Liver (tissue), 9 donors: ENCODE results near the gene ADAMTS15. TPM values are rescaled to one million over a fixed set of nuclear protein-coding genes. Genes with fewer than 3 reads are reported as not detected.

ENCODE experiments used
- DNase-seq: peaks from one replicate; pipeline ENCODE4 v3.0.0-alpha.2; 2017; ENCODE audit warnings: low spot score
- H3K27ac ChIP-seq, 2 donors: one replicate each; pipeline ENCODE4 v1.7.0; 2013; ENCODE audit warnings: inconsistent platforms in 2 of 2, low read length in 2 of 2, control low read depth in 1 of 2, low read depth in 1 of 2, mild to moderate bottlenecking in 1 of 2
- H3K27me3 ChIP-seq, 4 donors: one replicate each; pipeline versions ENCODE4 v1.6.1 to v1.7.0; 2013; ENCODE audit warnings: low read length in 3 of 4, inconsistent platforms in 1 of 4, mild to moderate bottlenecking in 1 of 4, moderate library complexity in 1 of 4; ENCODE audit not compliant: control insufficient read depth in 4 of 4, insufficient read depth in 4 of 4
- H3K36me3 ChIP-seq, 4 donors: one replicate each; pipeline versions ENCODE4 v1.6.1 to v1.7.0; 2013; ENCODE audit warnings: low read length in 3 of 4, mild to moderate bottlenecking in 3 of 4, low read depth in 1 of 4, moderate library complexity in 1 of 4; ENCODE audit not compliant: control insufficient read depth in 4 of 4, insufficient read depth in 3 of 4
- H3K4me1 ChIP-seq, 4 donors: one replicate each; pipeline versions ENCODE4 v1.6.1 to v1.7.0; 2013; ENCODE audit warnings: low read length in 3 of 4, mild to moderate bottlenecking in 3 of 4, moderate library complexity in 1 of 4; ENCODE audit not compliant: control insufficient read depth in 4 of 4, insufficient read depth in 4 of 4
- H3K4me3 ChIP-seq, 3 donors: one replicate each; pipeline versions ENCODE4 v1.6.1 to v1.7.0; 2013; ENCODE audit warnings: low read length in 3 of 3, control low read depth in 1 of 3, low read depth in 1 of 3, mild to moderate bottlenecking in 1 of 3
- H3K9ac ChIP-seq, 2 donors: one replicate each; pipeline ENCODE4 v1.7.0; 2013; ENCODE audit warnings: low read length in 2 of 2, mild to moderate bottlenecking in 2 of 2, moderate library complexity in 2 of 2, control low read depth in 1 of 2, low read depth in 1 of 2
- H3K9me3 ChIP-seq, 4 donors: one replicate each; pipeline versions ENCODE4 v1.6.1 to v1.7.0; 2013; ENCODE audit warnings: low read length in 3 of 4; ENCODE audit not compliant: control insufficient read depth in 4 of 4
- EGR1 ChIP-seq, 2 donors: IDR thresholded peaks; 2 replicates each; pipeline ENCODE4 v1.6.1; 2016 to 2018; ENCODE audit warnings: antibody characterized with exemption in 2 of 2, low read depth in 2 of 2
- FOXA1 ChIP-seq: IDR thresholded peaks from 2 replicates; pipeline ENCODE4 v1.6.1; 2016; ENCODE audit warnings: antibody characterized with exemption
- FOXA2 ChIP-seq: IDR thresholded peaks from 2 replicates; pipeline ENCODE4 v1.6.1; 2016; ENCODE audit warnings: antibody characterized with exemption
- HNF4A ChIP-seq, 2 donors: conservative IDR thresholded peaks; 2 replicates each; pipeline ENCODE4 v1.6.1; 2016; ENCODE audit warnings: antibody characterized with exemption in 2 of 2, mild to moderate bottlenecking in 2 of 2
- HNF4G ChIP-seq: IDR thresholded peaks from 2 replicates; pipeline ENCODE4 v1.6.1; 2016; ENCODE audit warnings: antibody characterized with exemption
- JUND ChIP-seq, 2 donors: IDR thresholded peaks; 2 replicates each; pipeline ENCODE4 v1.6.1; 2016; ENCODE audit warnings: antibody characterized with exemption in 2 of 2
- NR2F2 ChIP-seq: IDR thresholded peaks from 2 replicates; pipeline ENCODE4 v1.6.1; 2016; ENCODE audit warnings: antibody characterized with exemption
- RAD21 ChIP-seq, 2 donors: IDR thresholded peaks; 2 replicates each; pipeline ENCODE4 v1.6.1; 2016; ENCODE audit warnings: antibody characterized with exemption in 2 of 2, mild to moderate bottlenecking in 2 of 2
- SP1 ChIP-seq: IDR thresholded peaks from 2 replicates; pipeline ENCODE4 v1.6.1; 2018; ENCODE audit warnings: antibody characterized with exemption, mild to moderate bottlenecking
- TAF1 ChIP-seq: conservative IDR thresholded peaks from 2 replicates; pipeline ENCODE4 v1.6.1; 2016; ENCODE audit warnings: antibody characterized with exemption, mild to moderate bottlenecking
- YY1 ChIP-seq: IDR thresholded peaks from 2 replicates; pipeline ENCODE4 v1.6.1; 2016; ENCODE audit warnings: antibody characterized with exemption, mild to moderate bottlenecking
- WGBS: extraction: QIAGEN DNeasy Blood & Tissue Kit; methylation state at CpG from one replicate; pipeline ENCODE4 v1.1.7; 2013; 5-methylcytosine and 5-hydroxymethylcytosine counted together
- polyA plus RNA-seq, 2 donors: library from polyadenylated mRNA; stranded (reverse) in 1 of 2; unstranded in 1 of 2; fragments of 200-250 nt in 1 of 2; fragments of >200 nt in 1 of 2; fragmentation: Nextera tagmentation in 1 of 2; extraction: Ambion mirVana in 1 of 2; gene quantifications; one replicate each; pipeline versions ENCODE4 v1.2.1 to v1.2.3, GENCODE V29; 2013 to 2015
- total RNA-seq, 2 donors: library from RNA; depleted of rRNA; stranded (reverse); fragments of >200 nt; gene quantifications; one replicate each; pipeline ENCODE4 v1.2.3, GENCODE V29; 2014
- TF ChIP-seq, protein P1 (sequence below): IDR thresholded peaks from 2 replicates; pipeline ENCODE4 v1.6.1; 2016; ENCODE audit warnings: antibody characterized with exemption, mild to moderate bottlenecking
- TF ChIP-seq, protein P2 (sequence below): IDR thresholded peaks from 2 replicates; pipeline ENCODE4 v1.6.1; 2016; ENCODE audit warnings: antibody characterized with exemption
- TF ChIP-seq, protein P3 (sequence below): IDR thresholded peaks from 2 replicates; pipeline ENCODE4 v1.6.1; 2016; ENCODE audit warnings: antibody characterized with exemption
- TF ChIP-seq, protein P4 (sequence below): IDR thresholded peaks from 2 replicates; pipeline ENCODE4 v1.6.1; 2016; ENCODE audit warnings: antibody characterized with exemption
- TF ChIP-seq, protein P5 (sequence below): fragments of 150-350 bp; IDR thresholded peaks from 2 replicates; pipeline ENCODE4 v1.5.1; 2017; ENCODE audit warnings: improper control_type of control experiment, low read depth, low read length; ENCODE audit not compliant: missing input control
- donor health status: healthy.
- donor health status: healthy.
- donor health status: healthy.
- donor health status: healthy.
- donor health status: healthy.

Gene ADAMTS15
- total and polyA plus RNA-seq, 4 donors = 0.06 to 1.3 (median 0.77) TPM

DNA sequence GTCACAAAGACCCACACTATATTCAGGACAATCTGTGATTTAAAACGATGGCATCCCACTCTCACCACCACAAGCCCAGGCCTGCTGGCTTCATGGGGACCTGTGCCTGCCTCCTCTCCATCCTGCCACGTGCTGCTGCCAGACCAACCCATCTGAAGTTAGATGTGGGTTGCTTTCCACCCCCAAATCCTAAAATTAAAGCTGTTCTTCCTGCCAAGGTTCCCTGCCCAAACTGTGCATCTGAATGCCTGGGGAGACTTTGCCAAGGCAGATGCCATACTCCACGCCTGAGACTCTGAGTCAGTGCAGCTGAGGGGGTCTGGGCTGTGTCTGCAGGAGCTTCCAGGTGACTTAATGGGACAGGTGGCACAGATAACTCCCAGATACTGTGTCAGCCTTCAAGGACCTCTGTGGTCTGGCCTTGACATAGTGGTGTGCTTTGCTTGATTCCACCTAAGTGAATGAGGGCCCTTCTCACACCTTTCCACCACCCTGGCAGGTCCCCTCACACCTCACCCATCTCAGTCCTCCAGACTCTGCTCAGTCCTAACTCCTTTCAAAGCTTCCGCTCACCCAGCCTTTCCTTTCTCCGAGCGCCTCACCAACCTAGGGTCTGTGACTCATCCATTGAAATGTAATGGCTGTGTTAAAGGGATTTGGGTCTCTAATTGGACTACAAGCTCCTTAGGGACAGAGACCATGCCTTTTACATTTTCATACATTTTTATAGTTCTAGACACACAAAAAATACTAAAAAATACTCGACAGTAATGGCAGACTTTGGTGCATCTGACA is 38.7 kb upstream of the ADAMTS15 start:
- no peak for DNase-seq
- no peaks in the 10 kb centered on the region for H3K9me3 ChIP-seq
- no peaks in the 10 kb centered on the region for H3K36me3 ChIP-seq
- TF ChIP-seq NR2F2 (no peak), HNF4G (no peak), HNF4A (conservative IDR thresholded peaks at IDR 0.05) (no peak), RAD21 (IDR thresholded peaks at IDR 0.05) (no peak), SP1 (no peak), EGR1 (IDR thresholded peaks at IDR 0.05; ENCODE audit: low read depth in 2 of 2) (no peak), JUND (IDR thresholded peaks at IDR 0.05) (no peak)
- TF ChIP-seq, protein P1, sequence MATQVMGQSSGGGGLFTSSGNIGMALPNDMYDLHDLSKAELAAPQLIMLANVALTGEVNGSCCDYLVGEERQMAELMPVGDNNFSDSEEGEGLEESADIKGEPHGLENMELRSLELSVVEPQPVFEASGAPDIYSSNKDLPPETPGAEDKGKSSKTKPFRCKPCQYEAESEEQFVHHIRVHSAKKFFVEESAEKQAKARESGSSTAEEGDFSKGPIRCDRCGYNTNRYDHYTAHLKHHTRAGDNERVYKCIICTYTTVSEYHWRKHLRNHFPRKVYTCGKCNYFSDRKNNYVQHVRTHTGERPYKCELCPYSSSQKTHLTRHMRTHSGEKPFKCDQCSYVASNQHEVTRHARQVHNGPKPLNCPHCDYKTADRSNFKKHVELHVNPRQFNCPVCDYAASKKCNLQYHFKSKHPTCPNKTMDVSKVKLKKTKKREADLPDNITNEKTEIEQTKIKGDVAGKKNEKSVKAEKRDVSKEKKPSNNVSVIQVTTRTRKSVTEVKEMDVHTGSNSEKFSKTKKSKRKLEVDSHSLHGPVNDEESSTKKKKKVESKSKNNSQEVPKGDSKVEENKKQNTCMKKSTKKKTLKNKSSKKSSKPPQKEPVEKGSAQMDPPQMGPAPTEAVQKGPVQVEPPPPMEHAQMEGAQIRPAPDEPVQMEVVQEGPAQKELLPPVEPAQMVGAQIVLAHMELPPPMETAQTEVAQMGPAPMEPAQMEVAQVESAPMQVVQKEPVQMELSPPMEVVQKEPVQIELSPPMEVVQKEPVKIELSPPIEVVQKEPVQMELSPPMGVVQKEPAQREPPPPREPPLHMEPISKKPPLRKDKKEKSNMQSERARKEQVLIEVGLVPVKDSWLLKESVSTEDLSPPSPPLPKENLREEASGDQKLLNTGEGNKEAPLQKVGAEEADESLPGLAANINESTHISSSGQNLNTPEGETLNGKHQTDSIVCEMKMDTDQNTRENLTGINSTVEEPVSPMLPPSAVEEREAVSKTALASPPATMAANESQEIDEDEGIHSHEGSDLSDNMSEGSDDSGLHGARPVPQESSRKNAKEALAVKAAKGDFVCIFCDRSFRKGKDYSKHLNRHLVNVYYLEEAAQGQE = no peak
- TF ChIP-seq, protein P2, sequence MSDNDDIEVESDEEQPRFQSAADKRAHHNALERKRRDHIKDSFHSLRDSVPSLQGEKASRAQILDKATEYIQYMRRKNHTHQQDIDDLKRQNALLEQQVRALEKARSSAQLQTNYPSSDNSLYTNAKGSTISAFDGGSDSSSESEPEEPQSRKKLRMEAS = no peak
- no peak overlapping the region for H3K4me3 ChIP-seq
- H3K27me3 ChIP-seq = peaks cover 0 to 6% (median 0%) of the 10 kb centered on the region in 4 donors
- H3K4me1 ChIP-seq = peaks cover 0 to 4% (median under 1%) of the 10 kb centered on the region in 4 donors
- H3K9ac ChIP-seq = no peak overlapping the region
- 86% methylated on average over 7 of the region's 7 CpGs for WGBS
- no peak overlapping the region for H3K27ac ChIP-seq

DNA sequence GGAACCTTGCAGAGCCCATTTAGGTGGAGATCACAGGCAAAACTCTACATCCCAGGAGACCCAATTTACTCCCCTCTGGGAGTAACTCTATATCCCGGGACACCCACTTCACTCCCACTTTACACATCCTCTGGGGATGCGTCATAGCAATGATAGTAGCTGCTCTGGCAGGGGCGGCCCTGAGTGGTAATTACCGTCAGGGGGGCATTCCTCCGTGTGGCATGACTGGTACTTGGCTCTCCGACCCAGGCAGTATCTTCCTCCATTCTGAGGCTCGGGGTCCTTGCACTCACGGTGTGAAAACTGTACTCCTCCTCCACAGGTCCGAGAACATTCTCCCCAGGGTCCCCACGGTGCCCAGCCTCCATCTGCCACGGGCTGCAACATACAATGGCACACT is 37.2 kb upstream of the ADAMTS15 start:
- 83% methylated on average over 11 of the region's 11 CpGs for WGBS
- Histone ChIP-seq H3K4me3 (no peak overlapping the region), H3K9ac (no peak overlapping the region), H3K36me3 (no peaks in the 10 kb centered on the region), H3K4me1 (no peaks in the 10 kb centered on the region), H3K9me3 (no peaks in the 10 kb centered on the region), H3K27ac (no peak overlapping the region), H3K27me3 (peaks cover 0 to 6% (median 0%) of the 10 kb centered on the region in 4 donors)
- TF ChIP-seq, protein P3, sequence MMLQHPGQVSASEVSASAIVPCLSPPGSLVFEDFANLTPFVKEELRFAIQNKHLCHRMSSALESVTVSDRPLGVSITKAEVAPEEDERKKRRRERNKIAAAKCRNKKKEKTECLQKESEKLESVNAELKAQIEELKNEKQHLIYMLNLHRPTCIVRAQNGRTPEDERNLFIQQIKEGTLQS = no peak
- TF ChIP-seq HNF4G = no peak
- TF ChIP-seq EGR1 (IDR thresholded peaks at IDR 0.05; ENCODE audit: low read depth in 2 of 2) = no peak
- TF ChIP-seq, protein P2 = no peak
- TF ChIP-seq TAF1 = no peak
- TF ChIP-seq, protein P4, sequence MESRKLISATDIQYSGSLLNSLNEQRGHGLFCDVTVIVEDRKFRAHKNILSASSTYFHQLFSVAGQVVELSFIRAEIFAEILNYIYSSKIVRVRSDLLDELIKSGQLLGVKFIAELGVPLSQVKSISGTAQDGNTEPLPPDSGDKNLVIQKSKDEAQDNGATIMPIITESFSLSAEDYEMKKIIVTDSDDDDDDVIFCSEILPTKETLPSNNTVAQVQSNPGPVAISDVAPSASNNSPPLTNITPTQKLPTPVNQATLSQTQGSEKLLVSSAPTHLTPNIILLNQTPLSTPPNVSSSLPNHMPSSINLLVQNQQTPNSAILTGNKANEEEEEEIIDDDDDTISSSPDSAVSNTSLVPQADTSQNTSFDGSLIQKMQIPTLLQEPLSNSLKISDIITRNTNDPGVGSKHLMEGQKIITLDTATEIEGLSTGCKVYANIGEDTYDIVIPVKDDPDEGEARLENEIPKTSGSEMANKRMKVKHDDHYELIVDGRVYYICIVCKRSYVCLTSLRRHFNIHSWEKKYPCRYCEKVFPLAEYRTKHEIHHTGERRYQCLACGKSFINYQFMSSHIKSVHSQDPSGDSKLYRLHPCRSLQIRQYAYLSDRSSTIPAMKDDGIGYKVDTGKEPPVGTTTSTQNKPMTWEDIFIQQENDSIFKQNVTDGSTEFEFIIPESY = no peak
- TF ChIP-seq JUND (IDR thresholded peaks at IDR 0.05) = no peak
- TF ChIP-seq FOXA1 = no peak
- TF ChIP-seq, protein P5, sequence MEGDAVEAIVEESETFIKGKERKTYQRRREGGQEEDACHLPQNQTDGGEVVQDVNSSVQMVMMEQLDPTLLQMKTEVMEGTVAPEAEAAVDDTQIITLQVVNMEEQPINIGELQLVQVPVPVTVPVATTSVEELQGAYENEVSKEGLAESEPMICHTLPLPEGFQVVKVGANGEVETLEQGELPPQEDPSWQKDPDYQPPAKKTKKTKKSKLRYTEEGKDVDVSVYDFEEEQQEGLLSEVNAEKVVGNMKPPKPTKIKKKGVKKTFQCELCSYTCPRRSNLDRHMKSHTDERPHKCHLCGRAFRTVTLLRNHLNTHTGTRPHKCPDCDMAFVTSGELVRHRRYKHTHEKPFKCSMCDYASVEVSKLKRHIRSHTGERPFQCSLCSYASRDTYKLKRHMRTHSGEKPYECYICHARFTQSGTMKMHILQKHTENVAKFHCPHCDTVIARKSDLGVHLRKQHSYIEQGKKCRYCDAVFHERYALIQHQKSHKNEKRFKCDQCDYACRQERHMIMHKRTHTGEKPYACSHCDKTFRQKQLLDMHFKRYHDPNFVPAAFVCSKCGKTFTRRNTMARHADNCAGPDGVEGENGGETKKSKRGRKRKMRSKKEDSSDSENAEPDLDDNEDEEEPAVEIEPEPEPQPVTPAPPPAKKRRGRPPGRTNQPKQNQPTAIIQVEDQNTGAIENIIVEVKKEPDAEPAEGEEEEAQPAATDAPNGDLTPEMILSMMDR = no peak
- TF ChIP-seq NR2F2 = no peak
- no peak for TF ChIP-seq FOXA2
- no peak for TF ChIP-seq YY1
- DNase-seq = no peak
